K562 (cell line): ENCODE data around the gene ZNF213. TPM values are rescaled to one million over a fixed set of nuclear protein-coding genes. Genes with fewer than 3 reads are reported as not detected.

ENCODE experiments used
- ATAC-seq: fragments of 200-7000 bp; cut with Tn5 transposase; 3 replicates; pipeline ENCODE4 v1.9.1; 2020; ENCODE audit warnings: moderate library complexity
- BruUV-seq: library from RNA; stranded (reverse); fragments of 400-500 nt; replicated peaks from 2 replicates; lab custom pipeline; 2021; lab: Mats Ljungman, UMichigan
- CTCF ChIA-PET: fragments of 300-600 bp; formaldehyde crosslinking; extraction: SDS; loops from one replicate; lab custom pipeline; 2021; ENCODE audit warnings: low intra/inter-chr PET ratio; lab: Yijun Ruan, JAX
- POLR2A ChIA-PET: fragments of 300-600, 350-650 bp; sonication (Branson Sonifier 250); formaldehyde crosslinking; extraction: SDS; loops from one replicate; lab custom pipeline; 2021; ENCODE audit warnings: antibody characterized with exemption, inconsistent platforms; lab: Yijun Ruan, JAX
- DNase-seq, 4 experiments: peaks; one replicate each; pipeline versions ENCODE4 v3.0.0 to v3.0.0-alpha.2; 2011 to 2018; ENCODE audit warnings: low spot score in 3 of 4, mixed read lengths in 3 of 4; ENCODE audit errors: extremely low read depth in 1 of 4
- FAIRE-seq: peaks from 2 replicates; lab custom pipeline; 2011; peaks lifted over from hg19 to GRCh38; lab: Jason Lieb, UNC
- H2AFZ ChIP-seq: 2 replicates; pipeline ENCODE4 v1.6.0; 2011; ENCODE audit warnings: low read depth, low read length, control low read depth, inconsistent platforms
- H3K27ac ChIP-seq: fragments of 200-600 bp; 3 replicates; pipeline ENCODE4 v1.8.0; 2011; ENCODE audit warnings: low read depth, mild to moderate bottlenecking, control low read depth, inconsistent platforms, low read length, moderate library complexity, mixed read lengths; ENCODE audit errors: extremely low read depth
- H3K27me3 ChIP-seq, 2 experiments: fragments of 300-600 bp in 1 of 2; 2 replicates in 1 of 2; 3 replicates in 1 of 2; pipeline versions ENCODE4 v1.6.0 to v1.8.0; 2011; ENCODE audit warnings: inconsistent platforms in 2 of 2, low read length in 2 of 2, mild to moderate bottlenecking in 1 of 2, mixed read lengths in 1 of 2, moderate library complexity in 1 of 2; ENCODE audit not compliant: control insufficient read depth in 2 of 2, insufficient read depth in 2 of 2
- H3K36me3 ChIP-seq: fragments of 300-600 bp; 3 replicates; pipeline ENCODE4 v1.8.0; 2011; ENCODE audit warnings: mild to moderate bottlenecking, low read length, inconsistent platforms; ENCODE audit not compliant: control insufficient read depth, insufficient read depth
- H3K4me1 ChIP-seq, 2 experiments: fragments of 200-600 bp in 1 of 2; replicated peaks in 1 of 2; 2 replicates in 1 of 2; 3 replicates in 1 of 2; pipeline versions ENCODE4 v1.5.1 to v1.8.0; 2011; ENCODE audit warnings: inconsistent platforms in 2 of 2, low read length in 2 of 2, mild to moderate bottlenecking in 1 of 2, mixed read lengths in 1 of 2, moderate library complexity in 1 of 2; ENCODE audit not compliant: control insufficient read depth in 2 of 2, insufficient read depth in 2 of 2
- H3K4me2 ChIP-seq: 2 replicates; pipeline ENCODE4 v1.6.1; 2011; ENCODE audit warnings: low read length, control low read depth, inconsistent platforms, mixed read lengths; ENCODE audit not compliant: insufficient read depth
- H3K4me3 ChIP-seq: fragments of 200-600 bp; sonication (generic), shearing (Covaris generic); 2 replicates; pipeline ENCODE4 v1.5.1; 2016; ENCODE audit warnings: control low read depth, inconsistent platforms
- H3K79me2 ChIP-seq: fragments of 200-600 bp; 3 replicates; pipeline ENCODE4 v1.8.0; 2011; ENCODE audit warnings: low read length, inconsistent platforms; ENCODE audit not compliant: control insufficient read depth, insufficient read depth
- H3K9ac ChIP-seq, 2 experiments: 2 replicates each; pipeline versions ENCODE4 v1.6.0 to v1.6.1; 2011; ENCODE audit warnings: low read depth in 2 of 2, low read length in 2 of 2, control low read depth in 1 of 2, inconsistent platforms in 1 of 2, mild to moderate bottlenecking in 1 of 2, mixed read lengths in 1 of 2; ENCODE audit not compliant: insufficient read depth in 1 of 2
- H3K9me1 ChIP-seq: one replicate; pipeline ENCODE4 v1.6.0; 2011; ENCODE audit warnings: inconsistent platforms, mild to moderate bottlenecking, low read length, moderate library complexity; ENCODE audit not compliant: control insufficient read depth, insufficient read depth
- H3K9me3 ChIP-seq: replicated peaks from 2 replicates; pipeline ENCODE4 v1.5.1; 2011; ENCODE audit warnings: low read depth, low read length, inconsistent platforms; ENCODE audit not compliant: control insufficient read depth, insufficient read depth
- H4K20me1 ChIP-seq: replicated peaks from 2 replicates; pipeline ENCODE4 v1.6.1; 2011; ENCODE audit warnings: low read length, inconsistent platforms, mixed read lengths; ENCODE audit not compliant: control insufficient read depth, insufficient read depth
- FOXO4 ChIP-seq: fragments of 450-650 bp; formaldehyde crosslinking; IDR thresholded peaks from 2 replicates; pipeline ENCODE4 v1.4.0; 2020; ENCODE audit warnings: mild to moderate bottlenecking, moderate library complexity
- GABPB2 ChIP-seq: fragments of 250-450 bp; sonication (Bioruptor Pico); conservative IDR thresholded peaks from 2 replicates; pipeline ENCODE4 v1.5.1; 2021; ENCODE audit warnings: mild to moderate bottlenecking
- HMG20B ChIP-seq: fragments of 250-450 bp; sonication (Bioruptor Pico); IDR thresholded peaks from 2 replicates; pipeline ENCODE4 v1.5.0; 2021; ENCODE audit warnings: mild to moderate bottlenecking
- KAT8 ChIP-seq: fragments of 450-650 bp; IDR thresholded peaks from 2 replicates; pipeline ENCODE4 v1.6.1; 2016; ENCODE audit warnings: low read depth, mild to moderate bottlenecking
- MCM5 ChIP-seq: fragments of 450-650 bp; IDR thresholded peaks from 2 replicates; pipeline ENCODE4 v1.6.1; 2016; ENCODE audit warnings: low read depth
- NR2C2 ChIP-seq, 2 experiments: fragments of 200-800 bp in 1 of 2; sonication (Bioruptor generic) in 1 of 2; sonication (generic) in 1 of 2; formaldehyde crosslinking in 1 of 2; IDR thresholded peaks; 2 replicates each; pipeline versions ENCODE4 v1.6.1 to v1.8.0; 2016 to 2022; ENCODE audit warnings: mild to moderate bottlenecking in 1 of 2, missing compliant biosample characterization in 1 of 2, missing genetic modification characterization in 1 of 2, missing genetic modification reagents in 1 of 2
- PML ChIP-seq: IDR thresholded peaks from 2 replicates; pipeline ENCODE4 v1.6.1; 2012; ENCODE audit warnings: low read length, inconsistent platforms
- PRPF4 ChIP-seq: fragments of 200-400 bp; formaldehyde crosslinking; IDR thresholded peaks from one replicate; pipeline ENCODE4 v1.6.1; 2017; ENCODE audit warnings: low read length, low read depth, mild to moderate bottlenecking; ENCODE audit not compliant: insufficient read depth, poor library complexity, severe bottlenecking
- RUNX1 ChIP-seq: sonication (generic); IDR thresholded peaks from 2 replicates; pipeline ENCODE4 v1.6.1; 2016; ENCODE audit warnings: antibody characterized with exemption, low read depth
- SMARCA5 ChIP-seq: fragments of 450-650 bp; IDR thresholded peaks from 2 replicates; pipeline ENCODE4 v1.6.1; 2016
- SREBF2 ChIP-seq: sonication (generic); formaldehyde crosslinking; IDR thresholded peaks from 2 replicates; pipeline ENCODE4 v1.4.0; 2020; ENCODE audit warnings: mild to moderate bottlenecking, missing genetic modification reagents
- TARDBP ChIP-seq: fragments of 450-650 bp; IDR thresholded peaks from 2 replicates; pipeline ENCODE4 v1.6.1; 2016
- THAP12 ChIP-seq: fragments of 250-450 bp; sonication (Bioruptor Pico); IDR thresholded peaks from 2 replicates; pipeline ENCODE4 v1.9.0; 2021; ENCODE audit warnings: mild to moderate bottlenecking, inconsistent platforms
- TOE1 ChIP-seq, 2 experiments: fragments of 450-650 bp in 1 of 2; sonication (generic) in 1 of 2; formaldehyde crosslinking in 1 of 2; IDR thresholded peaks; 2 replicates each; pipeline versions ENCODE4 v1.7.1 to v1.8.0; 2016 to 2022; ENCODE audit warnings: borderline replicate concordance in 2 of 2, mild to moderate bottlenecking in 2 of 2, antibody characterized with exemption in 1 of 2, inconsistent platforms in 1 of 2, low read depth in 1 of 2, missing genetic modification reagents in 1 of 2, moderate library complexity in 1 of 2
- ZNF146 ChIP-seq: IDR thresholded peaks from one replicate; pipeline ENCODE4 v1.6.1; 2018; ENCODE audit warnings: missing compliant biosample characterization; ENCODE audit not compliant: unreplicated experiment
- ZNF431 ChIP-seq: sonication (generic); formaldehyde crosslinking; IDR thresholded peaks from 2 replicates; pipeline ENCODE4 v1.8.0; 2022; ENCODE audit warnings: mild to moderate bottlenecking, missing genetic modification reagents
- ZNF639 ChIP-seq, 2 experiments: fragments of 200-800 bp in 1 of 2; sonication (Bioruptor generic) in 1 of 2; sonication (generic) in 1 of 2; formaldehyde crosslinking in 1 of 2; IDR thresholded peaks in 1 of 2; conservative IDR thresholded peaks in 1 of 2; 2 replicates each; pipeline versions ENCODE4 v1.5.0 to v1.6.1; 2016 to 2020; ENCODE audit warnings: missing compliant biosample characterization in 1 of 2, missing genetic modification characterization in 1 of 2, missing genetic modification reagents in 1 of 2
- ZNF76 ChIP-seq: fragments of 250-450 bp; sonication (Bioruptor Pico); IDR thresholded peaks from 2 replicates; pipeline ENCODE4 v1.4.0; 2020; ENCODE audit warnings: mild to moderate bottlenecking, moderate library complexity, borderline replicate concordance
- WGBS: fragments of 100-300 bp; shearing (Covaris generic); methylation state at CpG from one replicate; pipeline ENCODE4 v1.1.6; 2016; ENCODE audit warnings: low coverage, mixed read lengths; ENCODE audit not compliant: insufficient coverage; ENCODE audit errors: missing lambda C conversion rate; 5-methylcytosine and 5-hydroxymethylcytosine counted together
- in situ Hi-C: fragments of 300-500 bp; cut with MboI; formaldehyde crosslinking; loops from 4 replicates; pipeline ENCODE4 v1.15.0; 2018; ENCODE audit warnings: inconsistent platforms, mixed read lengths
- intact Hi-C: fragments of 100-400 bp; cut with micrococcal nuclease; formaldehyde crosslinking; loops from 2 replicates; pipeline ENCODE4 v1.14.2; 2022
- polyA plus RNA-seq, 8 experiments: library from polyadenylated mRNA; depleted of rRNA in 4 of 8; stranded (reverse) in 5 of 8; unstranded in 3 of 8; fragments of >200 nt; fragmentation: Nextera tagmentation in 2 of 8; fragmentation: Illumina TruSeq in 1 of 8; extraction: Ambion mirVana in 2 of 8; extraction: Trizol in 1 of 8; gene quantifications; 2 replicates each; pipeline versions ENCODE4 v1.2.1 to v1.2.3, GENCODE V29; 2011 to 2014; ENCODE audit warnings: inconsistent platforms in 1 of 8, missing spikeins in 1 of 8
- total RNA-seq, 7 experiments: library from RNA; depleted of rRNA in 6 of 7; stranded (reverse); fragments of >200 nt in 6 of 7; fragmentation: Illumina TruSeq in 2 of 7; extraction: Trizol in 2 of 7; gene quantifications; 2 replicates each; pipeline versions ENCODE4 v1.2.1 to v1.2.3, GENCODE V29; 2011 to 2021; ENCODE audit warnings: low replicate concordance in 1 of 7

The ZNF213 gene
- total and polyA plus RNA-seq, 9 of the 15 experiments (the other 6 are each of a cell fraction or from before 2014, with no cell fraction given) = 0.49 to 10.0 (median 1.8) TPM

GRCh38 chr16:3152991-3153368 lies 18.2 kb downstream of the ZNF213 start (continued):
- TF ChIP-seq FOXO4 (CRISPR knock-in tag) (no peak), NR2C2 (CRISPR knock-in tag; IDR thresholded peaks at IDR 0.05) (no peak), NR2C2 (tag; IDR thresholded peaks at IDR 0.05) (no peak), PRPF4 (no peak), HMG20B (CRISPR knock-in tag) (no peak), RUNX1 (no peak), ZNF76 (no peak), SREBF2 (no peak), TARDBP (no peak), ZNF431 (CRISPR knock-in tag) (no peak)
- TF ChIP-seq, all 486 proteins: peak for 43

- no peaks in the 10 kb centered on the region for H3K27me3 ChIP-seq
- H3K27ac ChIP-seq = no peak overlapping the region
- no peak overlapping the region for H3K9ac ChIP-seq
- H3K4me3 ChIP-seq = no peak overlapping the region
- in situ Hi-C loops = no loop called here
- no peaks in the 10 kb centered on the region for H3K79me2 ChIP-seq
- ChIA-PET POLR2A (no interaction called here), CTCF (no interaction called here)
- H3K9me3 ChIP-seq = no peaks in the 10 kb centered on the region
- DNase-seq (no peak), ATAC-seq (no peak), FAIRE-seq (no peak)
- no peak overlapping the region for H2AFZ ChIP-seq
- BruUV-seq = no TSS peak
- H4K20me1 ChIP-seq = peaks cover 4% of the 10 kb centered on the region; the same call in 1 of the 2 replicates
- no peaks in the 10 kb centered on the region for H3K9me1 ChIP-seq
- intact Hi-C loops = loop anchor here (10.0 kb wide), 1 partner anchor 110 kb away; no protein-coding TSS in a partner anchor
- H3K4me1 ChIP-seq = peaks cover 6 to 46% of the 10 kb centered on the region in 2 experiments; a peak in 4 of 5 replicates
- WGBS = 24% methylated on average over 2 of the region's 2 CpGs
- no peaks in the 10 kb centered on the region for H3K36me3 ChIP-seq
- no peak overlapping the region for H3K4me2 ChIP-seq
- TF ChIP-seq KAT8 = no peak
- no peak for TF ChIP-seq MCM5
- TF ChIP-seq THAP12 (CRISPR knock-in tag) = no peak
- no peak for TF ChIP-seq ZNF146 (CRISPR knock-in tag)
- no peak for TF ChIP-seq SMARCA5
- no peak for TF ChIP-seq ZNF639 (CRISPR knock-in tag; conservative IDR thresholded peaks at IDR 0.05 in 1 of 2, IDR thresholded peaks at IDR 0.05 in 1 of 2)
- TF ChIP-seq PML = no peak
- no peak for TF ChIP-seq TOE1 (IDR thresholded peaks at IDR 0.05; ENCODE audit: borderline replicate concordance)
- no peak for TF ChIP-seq TOE1 (CRISPR knock-in tag; IDR thresholded peaks at IDR 0.05; ENCODE audit: borderline replicate concordance, low read depth)
- TF ChIP-seq GABPB2 = no peak
These were observed 20.4 kb downstream of the ZNF213 start for GRCh38 chr16:3155181-3155580.
